Esophagus muscularis mucosa (tissue), 4 donors: ENCODE results near the gene ALKBH6. TPM values are rescaled to one million over a fixed set of nuclear protein-coding genes. Genes with fewer than 3 reads are reported as not detected.
A peak's percentile ranks its signal among the peaks of the same experiment; 100 is the strongest.

Experiments
- DNase-seq: peaks from one replicate; pipeline ENCODE4 v3.0.0-alpha.2; 2017; ENCODE audit errors: extremely low spot score
- H3K27ac ChIP-seq, 4 donors: fragments of 200-600 bp; sonication (generic); replicated peaks in 1 of 4; 1 replicate in 3 of 4; 2 replicates in 1 of 4; pipeline ENCODE4 v1.5.1; 2016 to 2019; ENCODE audit warnings: mild to moderate bottlenecking in 1 of 4
- H3K27me3 ChIP-seq, 4 donors: fragments of 200-600 bp; sonication (generic); one replicate each; pipeline versions ENCODE4 v1.5.1 to v1.6.0; 2016 to 2019
- H3K36me3 ChIP-seq, 4 donors: fragments of 200-600 bp; sonication (generic); one replicate each; pipeline ENCODE4 v1.5.1; 2016 to 2019
- H3K4me1 ChIP-seq, 4 donors: fragments of 200-600 bp; sonication (generic); one replicate each; pipeline ENCODE4 v1.5.1; 2016 to 2019
- H3K4me3 ChIP-seq, 4 donors: fragments of 200-600 bp; sonication (generic); 1 replicate in 2 of 4; 2 replicates in 2 of 4; pipeline ENCODE4 v1.5.1; 2016 to 2019; ENCODE audit warnings: mild to moderate bottlenecking in 4 of 4, moderate library complexity in 1 of 4
- H3K9me3 ChIP-seq, 4 donors: fragments of 200-600 bp; sonication (generic); 1 replicate in 3 of 4; 2 replicates in 1 of 4; pipeline ENCODE4 v1.5.1; 2016 to 2019
- CTCF ChIP-seq, 3 experiments: fragments of 200-600 bp in 2 of 3; fragments of 450-650 bp in 1 of 3; sonication (generic) in 2 of 3; IDR thresholded peaks; one replicate each; pipeline ENCODE4 v1.5.1; 2017 to 2019; ENCODE audit warnings: antibody characterized with exemption in 3 of 3, mild to moderate bottlenecking in 2 of 3, moderate library complexity in 1 of 3
- EP300 ChIP-seq: sonication (generic); formaldehyde crosslinking; IDR thresholded peaks from one replicate; pipeline ENCODE4 v1.6.1; 2017; ENCODE audit warnings: antibody characterized with exemption
- POLR2A ChIP-seq: fragments of 450-650 bp; IDR thresholded peaks from one replicate; pipeline ENCODE4 v1.6.1; 2017; ENCODE audit warnings: antibody characterized with exemption, moderate library complexity, mild to moderate bottlenecking, low read depth
- POLR2AphosphoS5 ChIP-seq, 2 donors: sonication (generic); formaldehyde crosslinking; IDR thresholded peaks; one replicate each; pipeline ENCODE4 v1.6.1; 2017; ENCODE audit warnings: antibody characterized with exemption in 2 of 2
- WGBS: methylation state at CpG from one replicate; pipeline ENCODE4 v1.1.5; 2018; 5-methylcytosine and 5-hydroxymethylcytosine counted together
- intact Hi-C: fragments of 100-400 bp; cut with DNase I; formaldehyde crosslinking; loops from one replicate; pipeline ENCODE4 v1.15.1; 2023
- total RNA-seq, 4 donors: library from RNA; depleted of rRNA; stranded (reverse); fragments of >200 nt; gene quantifications; one replicate each; pipeline versions ENCODE4 v1.1.0 to v1.2.1, GENCODE V29; 2016

ALKBH6 gene
- total RNA-seq, 4 donors from 2014 or later = 27.0 to 43.6 (median 35.5) TPM

DNA sequence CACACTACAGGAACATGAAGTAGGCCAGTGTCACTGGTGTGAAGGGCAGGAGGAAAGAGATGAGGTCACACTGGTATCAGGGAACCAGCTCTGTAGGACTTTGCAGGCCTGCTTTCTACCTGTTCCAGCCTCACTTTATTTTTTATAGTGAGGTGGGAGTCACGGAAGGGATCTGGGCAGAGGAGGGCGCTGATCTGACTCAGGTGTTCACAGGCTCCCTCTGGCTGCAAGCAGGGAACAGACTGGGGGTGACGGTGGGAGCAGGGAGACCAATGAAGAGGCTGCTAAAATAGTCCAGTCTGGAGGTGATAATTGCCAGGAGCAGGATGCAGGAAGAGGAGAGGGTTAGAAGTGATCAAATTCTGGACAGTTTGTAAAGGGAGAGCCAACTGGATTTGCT is 37.2 kb upstream of the ALKBH6 start:
- no peak for DNase-seq
- Histone ChIP-seq H3K9me3 (no peaks in the 10 kb centered on the region), H3K4me1 (peaks cover 7 to 43% (median 40%) of the 10 kb centered on the region in 4 donors), H3K36me3 (no peaks in the 10 kb centered on the region), H3K27ac (peak overlapping the region; percentile 46 to 95 (median 74)), H3K27me3 (no peaks in the 10 kb centered on the region), H3K4me3 (no peak overlapping the region)
- TF ChIP-seq CTCF (IDR thresholded peaks at IDR 0.05) (peak; percentile 24 to 48 (median 41)), POLR2AphosphoS5 (IDR thresholded peaks at IDR 0.05) (no peak)
- intact Hi-C loops = no loop called here
- 44% methylated on average over 3 of the region's 3 CpGs for WGBS

DNA sequence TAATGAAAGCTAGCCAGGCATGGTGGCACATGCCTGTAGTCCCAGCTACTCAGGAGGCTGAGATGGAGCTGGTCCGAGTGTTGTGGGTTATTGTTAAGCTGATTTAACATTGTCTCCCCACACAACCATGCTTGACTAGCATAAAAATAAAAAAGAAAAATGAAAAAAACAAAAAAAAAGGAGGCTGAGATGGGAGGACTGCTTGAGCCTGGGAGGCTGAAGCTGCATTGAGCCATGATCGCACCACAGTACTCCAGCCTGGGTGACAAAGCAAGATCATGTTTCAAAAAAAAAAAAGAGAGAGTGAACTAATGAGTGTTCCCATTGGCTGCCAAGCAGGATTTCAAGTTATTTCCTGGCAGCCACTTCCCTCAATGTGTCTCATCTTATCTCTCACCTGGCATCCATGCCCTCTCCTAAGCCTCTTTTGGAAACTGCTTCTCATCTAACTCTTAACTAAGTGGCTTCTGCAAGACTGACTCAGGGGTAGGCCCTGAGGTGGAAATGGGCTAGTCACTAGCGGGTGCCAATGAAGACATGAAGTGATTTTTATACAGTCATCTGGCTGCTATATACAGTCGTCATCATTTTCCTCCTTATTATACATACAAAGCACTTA is 35.2 kb upstream of the ALKBH6 start:
- no peaks in the 10 kb centered on the region for H3K36me3 ChIP-seq
- peak overlapping the region in 1 of 4 donors; percentile 15 for H3K27ac ChIP-seq
- H3K4me1 ChIP-seq = peaks cover 0 to 52% (median 50%) of the 10 kb centered on the region in 4 donors
- no peak overlapping the region for H3K4me3 ChIP-seq
- no peak for TF ChIP-seq POLR2A
- TF ChIP-seq CTCF (IDR thresholded peaks at IDR 0.05) = no peak
- TF ChIP-seq POLR2AphosphoS5 (IDR thresholded peaks at IDR 0.05) = no peak
- TF ChIP-seq EP300 = no peak
- 98% methylated on average over 4 of the region's 4 CpGs for WGBS
- no peak for DNase-seq
- intact Hi-C loops = no loop called here
- no peaks in the 10 kb centered on the region for H3K27me3 ChIP-seq
- no peaks in the 10 kb centered on the region for H3K9me3 ChIP-seq

GRCh38 chr19:36047835-36048234 is 33.8 kb upstream of the ALKBH6 start:
- no peak for TF ChIP-seq CTCF (IDR thresholded peaks at IDR 0.05)
- no peak for TF ChIP-seq POLR2AphosphoS5 (IDR thresholded peaks at IDR 0.05)
- no peak for TF ChIP-seq EP300
- no peak for TF ChIP-seq POLR2A
- peak overlapping the region; percentile 62 to 79 (median 69) for H3K27ac ChIP-seq
- H3K4me3 ChIP-seq = no peak overlapping the region
- H3K4me1 ChIP-seq = peaks cover 0 to 62% (median 59%) of the 10 kb centered on the region in 4 donors
- H3K36me3 ChIP-seq = no peaks in the 10 kb centered on the region
- H3K9me3 ChIP-seq = no peaks in the 10 kb centered on the region
- no peak for DNase-seq
- H3K27me3 ChIP-seq = no peaks in the 10 kb centered on the region
- intact Hi-C loops = no loop called here

DNA sequence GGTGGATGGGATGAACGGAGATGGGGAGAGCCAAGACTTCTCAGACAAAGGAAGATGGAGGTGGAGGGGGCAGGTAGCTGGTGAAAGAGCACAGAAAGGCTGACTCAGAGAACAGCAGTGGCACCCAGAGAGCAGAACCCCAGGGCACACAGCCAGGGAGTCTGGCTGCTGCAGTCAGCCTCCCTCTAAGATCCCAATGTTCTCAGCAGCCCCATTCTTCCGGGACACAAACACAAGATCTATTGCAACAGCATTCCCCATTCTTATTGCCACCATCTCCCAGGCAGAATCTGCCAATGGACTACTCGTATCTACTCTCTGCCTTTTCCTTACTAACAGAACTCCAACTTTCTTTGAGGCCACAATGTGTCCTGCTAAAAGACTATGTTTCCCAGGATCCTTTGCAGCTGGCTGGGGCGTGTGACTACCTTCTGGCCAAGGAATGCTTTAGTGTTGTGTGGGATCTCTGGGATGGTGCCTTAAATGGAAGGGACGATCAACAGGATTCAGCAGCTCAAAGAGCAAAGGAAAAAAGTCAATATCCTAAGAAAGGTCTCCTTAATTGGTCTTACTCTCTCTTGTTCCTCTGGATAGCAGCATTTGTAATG is 32.5 kb upstream of the ALKBH6 start:
- WGBS = 69% methylated on average over 5 of the region's 5 CpGs
- no peak for DNase-seq
- no peaks in the 10 kb centered on the region for H3K27me3 ChIP-seq
- H3K9me3 ChIP-seq = no peaks in the 10 kb centered on the region
- TF ChIP-seq POLR2AphosphoS5 (IDR thresholded peaks at IDR 0.05) (peak; percentile 37 to 42), POLR2A (no peak)
- H3K36me3 ChIP-seq = no peaks in the 10 kb centered on the region
- H3K4me1 ChIP-seq = peaks cover 0 to 68% (median 64%) of the 10 kb centered on the region in 4 donors
- no peak overlapping the region for H3K4me3 ChIP-seq
- H3K27ac ChIP-seq = peak overlapping the region; percentile 62 to 79 (median 69)
- intact Hi-C loops = no loop called here

DNA sequence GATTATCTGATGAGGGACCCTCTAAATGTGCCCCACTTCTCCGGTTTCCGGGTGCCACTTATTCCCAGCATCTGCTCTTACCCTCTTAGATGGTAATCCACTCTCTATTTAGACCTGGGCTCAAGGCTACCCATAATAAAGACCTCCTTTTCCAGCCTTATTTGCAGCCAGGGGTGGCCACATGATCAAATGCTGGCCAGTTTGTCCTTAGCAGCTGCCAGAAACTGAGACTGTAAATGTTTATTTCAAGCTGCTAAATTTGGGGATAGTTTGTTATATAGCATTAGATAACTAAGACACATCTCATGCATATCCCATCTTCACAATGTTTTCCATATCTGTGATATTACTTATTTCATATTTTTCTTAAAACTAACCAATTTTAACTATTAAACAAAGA is 29.9 kb upstream of the ALKBH6 start:
- 80% methylated on average over 2 of the region's 2 CpGs for WGBS
- H3K27me3 ChIP-seq = no peaks in the 10 kb centered on the region
- H3K9me3 ChIP-seq = no peaks in the 10 kb centered on the region
- no peak overlapping the region for H3K4me3 ChIP-seq
- H3K4me1 ChIP-seq = peaks cover 0 to 76% (median 67%) of the 10 kb centered on the region in 4 donors
- intact Hi-C loops = no loop called here
- H3K36me3 ChIP-seq = peaks cover 8 to 11% (median 10%) of the 10 kb centered on the region in 4 donors
- peak overlapping the region; percentile 71 to 79 (median 76) for H3K27ac ChIP-seq
- TF ChIP-seq POLR2AphosphoS5 (IDR thresholded peaks at IDR 0.05) (no peak), POLR2A (no peak), EP300 (no peak), CTCF (IDR thresholded peaks at IDR 0.05) (no peak)
- no peak for DNase-seq
